ENCODE results near the gene ARAP1.

Gene ARAP1

GRCh38 chr11:72779495-72780128 is 27.4 kb upstream of the ARAP1 start:
- DNase-seq = no peak

GRCh38 chr11:72778535-72779494 is 26.6 kb upstream of the ARAP1 start:
- no peak for DNase-seq

- DNase-seq = no peak
These were observed 25.6 kb upstream of the ARAP1 start for GRCh38 chr11:72777755-72778278.

- DNase-seq = no peak
These were observed 24.9 kb upstream of the ARAP1 start for GRCh38 chr11:72776844-72777754.

GRCh38 chr11:72776117-72776843 is 24.1 kb upstream of the ARAP1 start:
- no peak for DNase-seq

- DNase-seq = no peak
These were observed 23.3 kb upstream of the ARAP1 start for GRCh38 chr11:72775288-72776110.

- DNase-seq = no peak
These were observed 22.3 kb upstream of the ARAP1 start for GRCh38 chr11:72774499-72774898.

GRCh38 chr11:72773696-72774095 is 21.5 kb upstream of the ARAP1 start:
- no peak for DNase-seq

- no peak for DNase-seq
These were observed 21.1 kb upstream of the ARAP1 start for GRCh38 chr11:72773291-72773690.

- no peak for DNase-seq
These were observed 19.9 kb upstream of the ARAP1 start for GRCh38 chr11:72772059-72772458.

GRCh38 chr11:72771507-72771906 is 19.3 kb upstream of the ARAP1 start:
- DNase-seq = no peak

GRCh38 chr11:72770799-72771198 is 18.6 kb upstream of the ARAP1 start:
- no peak for DNase-seq

- no peak for DNase-seq
These were observed 17.5 kb upstream of the ARAP1 start for GRCh38 chr11:72769680-72770079.

GRCh38 chr11:72768581-72768980 is 16.4 kb upstream of the ARAP1 start:
- DNase-seq = no peak

- DNase-seq = no peak
These were observed 15.2 kb upstream of the ARAP1 start for GRCh38 chr11:72767203-72768062.

- DNase-seq = no peak
These were observed 14.1 kb upstream of the ARAP1 start for GRCh38 chr11:72766152-72766902.

GRCh38 chr11:72764503-72764902 is 12.3 kb upstream of the ARAP1 start:
- DNase-seq = no peak

GRCh38 chr11:72763823-72764222 is 11.6 kb upstream of the ARAP1 start:
- DNase-seq = no peak

- no peak for DNase-seq
These were observed 10.6 kb upstream of the ARAP1 start for GRCh38 chr11:72762641-72763304.

Measured in activated T-cell treated with anti-CD3 and anti-CD28 coated beads for 4 hours (primary cell).